BE2C (cell line): Measurements from ENCODE around the gene TRIM56.

Experiments
- DNase-seq: peaks from one replicate; pipeline ENCODE4 v3.0.0-alpha.2; 2020
- H3K27me3 ChIP-seq: fragments of 250-450 bp; sonication (Bioruptor Pico); 2 replicates; pipeline ENCODE4 v1.5.1; 2020; ENCODE audit warnings: mild to moderate bottlenecking
- H3K36me3 ChIP-seq: fragments of 250-450 bp; sonication (Bioruptor Pico); 2 replicates; pipeline ENCODE4 v1.5.1; 2020; ENCODE audit warnings: mild to moderate bottlenecking
- H3K4me1 ChIP-seq: fragments of 250-450 bp; sonication (Bioruptor Pico); 2 replicates; pipeline ENCODE4 v1.5.1; 2020
- H3K4me3 ChIP-seq: 2 replicates; pipeline ENCODE4 v1.5.1; 2011; ENCODE audit warnings: low read depth, low read length
- H3K9me3 ChIP-seq: fragments of 250-450 bp; sonication (Bioruptor Pico); 2 replicates; pipeline ENCODE4 v1.5.1; 2020
- CTCF ChIP-seq: IDR thresholded peaks from 2 replicates; pipeline ENCODE4 v1.5.1; 2012; ENCODE audit warnings: mild to moderate bottlenecking, low read depth, low read length

TRIM56 gene

GRCh38 chr7:101113836-101114235 is 28.6 kb downstream of the TRIM56 start:
- Histone ChIP-seq H3K36me3 (no peaks in the 10 kb centered on the region), H3K4me1 (no peaks in the 10 kb centered on the region)
- no peak for DNase-seq

GRCh38 chr7:101114492-101114891 is 29.2 kb downstream of the TRIM56 start:
- TF ChIP-seq CTCF, result no peak
- H3K27me3 ChIP-seq, result no peaks in the 10 kb centered on the region

More at GRCh38 chr7:101113836-101114235, 28.6 kb downstream of the TRIM56 start:
- no peak for TF ChIP-seq CTCF
- Histone ChIP-seq H3K4me3 (no peak overlapping the region), H3K9me3 (no peaks in the 10 kb centered on the region), H3K27me3 (no peaks in the 10 kb centered on the region)

GRCh38 chr7:101115215-101115614 is 29.9 kb downstream of the TRIM56 start:
- DNase-seq, result no peak
- H3K4me1 ChIP-seq, result no peaks in the 10 kb centered on the region
- H3K27me3 ChIP-seq, result no peaks in the 10 kb centered on the region
- TF ChIP-seq CTCF, result no peak
- H3K9me3 ChIP-seq, result no peaks in the 10 kb centered on the region
- H3K36me3 ChIP-seq, result no peaks in the 10 kb centered on the region
- H3K4me3 ChIP-seq, result no peak overlapping the region

More at GRCh38 chr7:101114492-101114891, 29.2 kb downstream of the TRIM56 start:
- H3K9me3 ChIP-seq, result no peaks in the 10 kb centered on the region
- H3K4me3 ChIP-seq, result no peak overlapping the region
- H3K4me1 ChIP-seq, result no peaks in the 10 kb centered on the region
- H3K36me3 ChIP-seq, result no peaks in the 10 kb centered on the region
- DNase-seq, result no peak

GRCh38 chr7:101116898-101117297 is 31.6 kb downstream of the TRIM56 start:
- Histone ChIP-seq H3K36me3 (no peaks in the 10 kb centered on the region), H3K4me3 (no peak overlapping the region), H3K9me3 (no peaks in the 10 kb centered on the region), H3K27me3 (no peaks in the 10 kb centered on the region), H3K4me1 (no peaks in the 10 kb centered on the region)
- DNase-seq, result no peak
- no peak for TF ChIP-seq CTCF

- H3K4me1 ChIP-seq, result no peaks in the 10 kb centered on the region
- no peaks in the 10 kb centered on the region for H3K36me3 ChIP-seq
- no peak for TF ChIP-seq CTCF
- H3K9me3 ChIP-seq, result no peaks in the 10 kb centered on the region
- no peak for DNase-seq
- no peak overlapping the region for H3K4me3 ChIP-seq
- no peaks in the 10 kb centered on the region for H3K27me3 ChIP-seq
These were observed 33.6 kb downstream of the TRIM56 start for GRCh38 chr7:101118856-101119255.

GRCh38 chr7:101119876-101120275 is 34.6 kb downstream of the TRIM56 start:
- Histone ChIP-seq H3K4me3 (no peak overlapping the region), H3K36me3 (no peaks in the 10 kb centered on the region), H3K27me3 (no peaks in the 10 kb centered on the region), H3K9me3 (no peaks in the 10 kb centered on the region), H3K4me1 (no peaks in the 10 kb centered on the region)
- TF ChIP-seq CTCF, result no peak
- no peak for DNase-seq
